ENCODE results near the gene OGN. TPM values are rescaled to one million over a fixed set of nuclear protein-coding genes. Genes with fewer than 3 reads are reported as not detected.

Gene OGN
- total RNA-seq, 1 donor = 0.36 TPM

- H3K4me2 ChIP-seq (ENCODE audit: insufficient read depth, low read length) = no peak overlapping the region
- DNase-seq (ENCODE audit: insufficient read length, low spot score, missing footprints) = no peak
These were observed 1.3 kb downstream of the OGN start for GRCh38 chr9:92402826-92403745.

GRCh38 chr9:92402360-92402759 is 2.0 kb downstream of the OGN start:
- H3K4me2 ChIP-seq (ENCODE audit: insufficient read depth, low read length) = no peak overlapping the region
- no peaks in the 10 kb centered on the region for H3K79me2 ChIP-seq (ENCODE audit: insufficient read depth, low read length)
- H3K27me3 ChIP-seq (ENCODE audit: insufficient read depth, low read length) = no peaks in the 10 kb centered on the region
- no peaks in the 10 kb centered on the region for H3K36me3 ChIP-seq (ENCODE audit: insufficient read depth, low read length)
- H3K4me1 ChIP-seq (ENCODE audit: insufficient read depth, low read length) = peaks cover 4% of the 10 kb centered on the region
- no peak overlapping the region for H2AFZ ChIP-seq (ENCODE audit: low read length)
- H3K9me3 ChIP-seq (ENCODE audit: low read depth, low read length) = no peaks in the 10 kb centered on the region
- no peak overlapping the region for H3K27ac ChIP-seq (ENCODE audit: low read depth, low read length)
- no peak for TF ChIP-seq CTCF (IDR thresholded peaks at IDR 0.05; ENCODE audit: extremely low read depth, low read depth, low read length)
- no peak overlapping the region for H3K4me3 ChIP-seq (ENCODE audit: insufficient read depth, low read length)
- DNase-seq (ENCODE audit: insufficient read length, low spot score, missing footprints) = no peak
- no peaks in the 10 kb centered on the region for H4K20me1 ChIP-seq (ENCODE audit: insufficient read depth, low read length)

More at GRCh38 chr9:92402826-92403745, 1.3 kb downstream of the OGN start:
- Histone ChIP-seq H3K4me1 (ENCODE audit: insufficient read depth, low read length) (peaks cover 4% of the 10 kb centered on the region), H3K79me2 (ENCODE audit: insufficient read depth, low read length) (no peaks in the 10 kb centered on the region), H3K4me3 (ENCODE audit: insufficient read depth, low read length) (no peak overlapping the region), H3K36me3 (ENCODE audit: insufficient read depth, low read length) (no peaks in the 10 kb centered on the region), H3K9me3 (ENCODE audit: low read depth, low read length) (no peaks in the 10 kb centered on the region), H3K27me3 (ENCODE audit: insufficient read depth, low read length) (no peaks in the 10 kb centered on the region), H4K20me1 (ENCODE audit: insufficient read depth, low read length) (no peaks in the 10 kb centered on the region), H3K27ac (ENCODE audit: low read depth, low read length) (no peak overlapping the region), H2AFZ (ENCODE audit: low read length) (no peak overlapping the region)
- no peak for TF ChIP-seq CTCF (IDR thresholded peaks at IDR 0.05; ENCODE audit: extremely low read depth, low read depth, low read length)

- no peaks in the 10 kb centered on the region for H3K9me3 ChIP-seq (ENCODE audit: low read depth, low read length)
- H3K4me1 ChIP-seq (ENCODE audit: insufficient read depth, low read length) = peaks cover 6% of the 10 kb centered on the region
- H3K4me3 ChIP-seq (ENCODE audit: insufficient read depth, low read length) = no peak overlapping the region
- no peak overlapping the region for H3K27ac ChIP-seq (ENCODE audit: low read depth, low read length)
- no peak for DNase-seq (ENCODE audit: insufficient read length, low spot score, missing footprints)
- TF ChIP-seq CTCF (IDR thresholded peaks at IDR 0.05; ENCODE audit: extremely low read depth, low read depth, low read length) = no peak
- no peaks in the 10 kb centered on the region for H4K20me1 ChIP-seq (ENCODE audit: insufficient read depth, low read length)
- H3K4me2 ChIP-seq (ENCODE audit: insufficient read depth, low read length) = no peak overlapping the region
- no peaks in the 10 kb centered on the region for H3K79me2 ChIP-seq (ENCODE audit: insufficient read depth, low read length)
- H3K36me3 ChIP-seq (ENCODE audit: insufficient read depth, low read length) = no peaks in the 10 kb centered on the region
- no peak overlapping the region for H2AFZ ChIP-seq (ENCODE audit: low read length)
- no peaks in the 10 kb centered on the region for H3K27me3 ChIP-seq (ENCODE audit: insufficient read depth, low read length)
These were observed 6.5 kb downstream of the OGN start for GRCh38 chr9:92397853-92398252.

- Histone ChIP-seq H3K4me3 (ENCODE audit: insufficient read depth, low read length) (no peak overlapping the region), H3K27me3 (ENCODE audit: insufficient read depth, low read length) (no peaks in the 10 kb centered on the region), H3K36me3 (ENCODE audit: insufficient read depth, low read length) (no peaks in the 10 kb centered on the region), H3K9me3 (ENCODE audit: low read depth, low read length) (no peaks in the 10 kb centered on the region), H2AFZ (ENCODE audit: low read length) (no peak overlapping the region), H3K4me1 (ENCODE audit: insufficient read depth, low read length) (peaks cover 6% of the 10 kb centered on the region), H4K20me1 (ENCODE audit: insufficient read depth, low read length) (no peaks in the 10 kb centered on the region), H3K4me2 (ENCODE audit: insufficient read depth, low read length) (no peak overlapping the region), H3K79me2 (ENCODE audit: insufficient read depth, low read length) (no peaks in the 10 kb centered on the region), H3K27ac (ENCODE audit: low read depth, low read length) (no peak overlapping the region)
- no peak for TF ChIP-seq CTCF (IDR thresholded peaks at IDR 0.05; ENCODE audit: extremely low read depth, low read depth, low read length)
- DNase-seq (ENCODE audit: insufficient read length, low spot score, missing footprints) = no peak
These were observed 8.8 kb downstream of the OGN start for GRCh38 chr9:92395617-92396016.

Data from osteoblast (primary cell).